IMR-90 (cell line): ENCODE results near the gene ZNF827. TPM values are rescaled to one million over a fixed set of nuclear protein-coding genes. Genes with fewer than 3 reads are reported as not detected.

ENCODE experiments used
- ATAC-seq: fragments of 200-7000 bp; cut with Tn5 transposase; 2 replicates; pipeline ENCODE4 v1.9.1; 2020; ENCODE audit warnings: low read depth, mild to moderate bottlenecking, moderate library complexity
- BruUV-seq: library from RNA; stranded (reverse); fragments of 400-500 nt; replicated peaks from 2 replicates; lab custom pipeline; 2021; lab: Mats Ljungman, UMichigan
- CTCF ChIA-PET: fragments of 300-600 bp; formaldehyde crosslinking; extraction: SDS; loops from one replicate; lab custom pipeline; 2021; ENCODE audit warnings: antibody characterized with exemption; lab: Yijun Ruan, JAX
- POLR2A ChIA-PET: fragments of 300-600 bp; sonication (Branson Sonifier 250); formaldehyde crosslinking; loops from one replicate; lab custom pipeline; 2022; ENCODE audit warnings: antibody characterized with exemption; ENCODE audit not compliant: unreplicated experiment; lab: Charles Lee
- DNase-seq: peaks from one replicate; pipeline ENCODE4 v3.0.0; 2013
- H2AFZ ChIP-seq: replicated peaks from 2 replicates; pipeline ENCODE3; 2013; ENCODE audit warnings: low read length, mild to moderate bottlenecking; ENCODE audit not compliant: poor library complexity
- H2AK5ac ChIP-seq: 2 replicates; pipeline ENCODE4 v1.6.1; 2013; ENCODE audit warnings: low read depth, low read length, inconsistent platforms
- H2AK9ac ChIP-seq: replicated peaks from 2 replicates; pipeline ENCODE3; 2013; ENCODE audit warnings: mild to moderate bottlenecking, low read depth, low read length, moderate library complexity; ENCODE audit not compliant: poor library complexity
- H2BK120ac ChIP-seq: 2 replicates; pipeline ENCODE4 v1.6.1; 2013; ENCODE audit warnings: low read depth, low read length, inconsistent platforms
- H2BK15ac ChIP-seq: 3 replicates; pipeline ENCODE4 v1.6.1; 2013; ENCODE audit warnings: low read depth, low read length, inconsistent platforms
- H2BK20ac ChIP-seq: 2 replicates; pipeline ENCODE4 v1.6.1; 2013; ENCODE audit warnings: low read depth, mild to moderate bottlenecking, inconsistent platforms, low read length, moderate library complexity
- H2BK5ac ChIP-seq: 2 replicates; pipeline ENCODE4 v1.6.1; 2013; ENCODE audit warnings: mild to moderate bottlenecking, low read depth, low read length, inconsistent platforms; ENCODE audit not compliant: poor library complexity, severe bottlenecking
- H3K14ac ChIP-seq: replicated peaks from 2 replicates; pipeline ENCODE4 v1.6.1; 2013; ENCODE audit warnings: low read depth, low read length, inconsistent platforms
- H3K18ac ChIP-seq: 2 replicates; pipeline ENCODE4 v1.6.1; 2013; ENCODE audit warnings: low read depth, low read length, control low read depth
- H3K23ac ChIP-seq: 2 replicates; pipeline ENCODE4 v1.6.1; 2013; ENCODE audit warnings: low read depth, low read length, inconsistent platforms
- H3K27ac ChIP-seq: 2 replicates; pipeline ENCODE4 v1.5.1; 2013; ENCODE audit warnings: mild to moderate bottlenecking, control low read depth, low read length; ENCODE audit not compliant: insufficient read depth
- H3K27me3 ChIP-seq: 2 replicates; pipeline ENCODE4 v1.6.1; 2013; ENCODE audit warnings: low read length; ENCODE audit not compliant: control insufficient read depth, insufficient read depth
- H3K36me3 ChIP-seq: 2 replicates; pipeline ENCODE4 v1.6.1; 2013; ENCODE audit warnings: low read length, mixed read lengths; ENCODE audit not compliant: control insufficient read depth, insufficient read depth
- H3K4ac ChIP-seq: 2 replicates; pipeline ENCODE4 v1.6.1; 2013; ENCODE audit warnings: low read depth, low read length, inconsistent platforms
- H3K4me1 ChIP-seq: 2 replicates; pipeline ENCODE4 v1.6.1; 2013; ENCODE audit warnings: low read length, mixed read lengths; ENCODE audit not compliant: control insufficient read depth, insufficient read depth
- H3K4me2 ChIP-seq: 2 replicates; pipeline ENCODE4 v1.6.1; 2013; ENCODE audit warnings: low read depth, mild to moderate bottlenecking, control low read depth, low read length, moderate library complexity
- H3K4me3 ChIP-seq: 2 replicates; pipeline ENCODE4 v1.5.1; 2013; ENCODE audit warnings: low read depth, mild to moderate bottlenecking, control low read depth, low read length, moderate library complexity; ENCODE audit not compliant: insufficient read depth
- H3K56ac ChIP-seq: 2 replicates; pipeline ENCODE4 v1.6.1; 2013; ENCODE audit warnings: low read length, inconsistent platforms; ENCODE audit not compliant: insufficient read depth; ENCODE audit errors: extremely low read depth
- H3K79me1 ChIP-seq, 2 experiments: 2 replicates each; pipeline ENCODE4 v1.6.1; 2013; ENCODE audit warnings: low read length in 2 of 2, inconsistent platforms in 1 of 2, low read depth in 1 of 2
- H3K9ac ChIP-seq: 2 replicates; pipeline ENCODE4 v1.6.1; 2013; ENCODE audit warnings: low read depth, low read length, control low read depth
- H3K9me1 ChIP-seq: 2 replicates; pipeline ENCODE4 v1.6.1; 2013; ENCODE audit warnings: low read length, inconsistent platforms; ENCODE audit not compliant: insufficient read depth
- H3K9me3 ChIP-seq: 2 replicates; pipeline ENCODE4 v1.6.1; 2013; ENCODE audit warnings: low read length; ENCODE audit not compliant: control insufficient read depth, insufficient read depth
- H4K20me1 ChIP-seq: 2 replicates; pipeline ENCODE4 v1.6.1; 2013; ENCODE audit warnings: low read length, inconsistent platforms; ENCODE audit not compliant: insufficient read depth
- H4K5ac ChIP-seq: 2 replicates; pipeline ENCODE4 v1.6.1; 2013; ENCODE audit warnings: mild to moderate bottlenecking, low read depth, low read length, control low read depth
- H4K8ac ChIP-seq, 2 experiments: 2 replicates each; pipeline ENCODE4 v1.6.1; 2013; ENCODE audit warnings: low read depth in 2 of 2, low read length in 2 of 2, control low read depth in 1 of 2, inconsistent platforms in 1 of 2
- H4K91ac ChIP-seq: 2 replicates; pipeline ENCODE4 v1.6.1; 2013; ENCODE audit warnings: low read depth, low read length, inconsistent platforms; ENCODE audit not compliant: insufficient read depth
- BHLHE40 ChIP-seq: fragments of 150-350 bp; IDR thresholded peaks from 2 replicates; pipeline ENCODE4 v1.6.1; 2016; ENCODE audit warnings: mild to moderate bottlenecking, low read depth, low read length
- CEBPB ChIP-seq: IDR thresholded peaks from 2 replicates; pipeline ENCODE4 v1.6.1; 2012; ENCODE audit warnings: low read depth, low read length, improper control_type of control experiment
- CHD1 ChIP-seq: IDR thresholded peaks from 2 replicates; pipeline ENCODE4 v1.6.1; 2012; ENCODE audit warnings: low read depth, low read length, improper control_type of control experiment
- FOS ChIP-seq: fragments of 150-350 bp; IDR thresholded peaks from 2 replicates; pipeline ENCODE4 v1.6.1; 2016; ENCODE audit warnings: low read depth, low read length
- MAFK ChIP-seq: IDR thresholded peaks from 2 replicates; pipeline ENCODE4 v1.6.1; 2012; ENCODE audit warnings: low read depth, low read length, improper control_type of control experiment
- MAZ ChIP-seq: IDR thresholded peaks from 2 replicates; pipeline ENCODE4 v1.6.1; 2012; ENCODE audit warnings: low read depth, mild to moderate bottlenecking, low read length, improper control_type of control experiment, moderate library complexity, borderline replicate concordance
- MXI1 ChIP-seq: IDR thresholded peaks from 2 replicates; pipeline ENCODE4 v1.6.1; 2012; ENCODE audit warnings: low read depth, mild to moderate bottlenecking, low read length, moderate library complexity, borderline replicate concordance
- NFE2L2 ChIP-seq: fragments of 150-350 bp; IDR thresholded peaks from 2 replicates; pipeline ENCODE4 v1.6.1; 2016; ENCODE audit warnings: low read depth, mild to moderate bottlenecking, low read length
- POLR2A ChIP-seq: IDR thresholded peaks from 2 replicates; pipeline ENCODE4 v1.6.1; 2012; ENCODE audit warnings: mild to moderate bottlenecking, low read depth, low read length
- RAD21 ChIP-seq: IDR thresholded peaks from 2 replicates; pipeline ENCODE4 v1.6.1; 2012; ENCODE audit warnings: low read length, improper control_type of control experiment
- RCOR1 ChIP-seq: IDR thresholded peaks from 2 replicates; pipeline ENCODE4 v1.6.1; 2012; ENCODE audit warnings: mild to moderate bottlenecking, low read length, improper control_type of control experiment; ENCODE audit not compliant: insufficient replicate concordance
- RFX5 ChIP-seq: IDR thresholded peaks from 2 replicates; pipeline ENCODE4 v1.8.0; 2012; ENCODE audit warnings: low read depth, mild to moderate bottlenecking, low read length, moderate library complexity
- SMC3 ChIP-seq: fragments of 150-350 bp; IDR thresholded peaks from 2 replicates; pipeline ENCODE4 v1.6.1; 2016; ENCODE audit warnings: low read depth, mild to moderate bottlenecking, antibody characterized with exemption, low read length, moderate library complexity
- WGBS, 2 experiments: methylation state at CpG; one replicate each; pipeline versions ENCODE4 v1.1.5 to v1.1.7; 2013; ENCODE audit warnings: missing lambda C conversion rate in 2 of 2; ENCODE audit not compliant: insufficient read length in 1 of 2; ENCODE audit errors: extremely low coverage in 2 of 2; 5-methylcytosine and 5-hydroxymethylcytosine counted together
- dilution Hi-C: fragments of 300-500 bp; cut with HindIII; formaldehyde crosslinking; loops from one replicate; pipeline ENCODE4 v1.14.3; 2018; ENCODE audit warnings: low sequenced_read_pairs; ENCODE audit not compliant: unreplicated experiment
- in situ Hi-C: fragments of 300-500 bp; cut with MboI; formaldehyde crosslinking; loops from 3 replicates; pipeline ENCODE4 v1.14.3; 2019; ENCODE audit warnings: low sequenced_read_pairs, inconsistent platforms, mixed read lengths
- intact Hi-C: fragments of 100-400 bp; cut with micrococcal nuclease; formaldehyde crosslinking; loops from 2 replicates; pipeline ENCODE4 v1.10.0; 2022
- polyA plus RNA-seq, 3 experiments: library from polyadenylated mRNA; depleted of rRNA; stranded (reverse); fragments of >200 nt; gene quantifications; 2 replicates each; pipeline ENCODE4 v1.2.3, GENCODE V29; 2012; ENCODE audit warnings: low replicate concordance in 1 of 3
- total RNA-seq: library from RNA; depleted of rRNA; stranded (reverse); fragments of >200 nt; gene quantifications from 2 replicates; pipeline ENCODE4 v1.2.3, GENCODE V29; 2012
- TF ChIP-seq, protein P1 (sequence below): fragments of 150-350 bp; IDR thresholded peaks from 2 replicates; pipeline ENCODE4 v1.6.1; 2016; ENCODE audit warnings: low read depth, mild to moderate bottlenecking, low read length, moderate library complexity, borderline replicate concordance
- TF ChIP-seq, protein P2 (sequence below): conservative IDR thresholded peaks from 2 replicates; pipeline ENCODE4 v1.5.1; 2012; ENCODE audit warnings: mild to moderate bottlenecking, low read depth, low read length, improper control_type of control experiment
- TF ChIP-seq, protein P3 (sequence below): fragments of 150-350 bp; IDR thresholded peaks from 2 replicates; pipeline ENCODE4 v1.6.1; 2017; ENCODE audit warnings: mild to moderate bottlenecking, antibody characterized with exemption, low read length, low read depth

The ZNF827 gene
- total and polyA plus RNA-seq, 2 of the 4 experiments (the other 2 are of a cell fraction) = 6.6 to 31.7 TPM

DNA sequence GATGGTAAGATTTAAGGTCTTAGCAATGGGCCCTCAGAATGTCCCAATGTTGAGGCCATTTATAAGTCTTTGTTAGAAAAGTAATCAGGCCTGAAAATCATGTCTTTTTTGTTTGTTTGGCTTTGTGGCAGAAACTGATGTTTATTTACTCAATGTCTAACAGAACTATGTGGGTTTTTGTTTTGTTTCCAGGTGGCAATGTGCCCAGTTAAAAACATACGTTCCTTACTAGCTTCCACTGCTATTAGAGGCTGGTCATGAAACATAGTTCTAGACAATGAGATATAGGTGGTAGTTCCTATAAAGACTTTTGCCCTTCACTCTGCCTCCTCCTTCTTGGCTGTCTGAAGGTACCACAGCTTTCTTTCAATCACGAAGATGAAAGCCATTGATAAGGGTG lies 149.9 kb downstream of the ZNF827 start:
- no CpG with 5 or more reads among the region's 2 CpGs for WGBS, 2 experiments
- Histone ChIP-seq H3K18ac (no peak overlapping the region; the same call in 1 of the 2 replicates), H3K14ac (no peak overlapping the region), H2AK5ac (no peak overlapping the region), H3K79me1 (peaks cover 0 to 3% of the 10 kb centered on the region in 2 experiments; a peak in 1 of 4 replicates), H3K27me3 (no peaks in the 10 kb centered on the region), H3K4ac (no peak overlapping the region), H3K4me3 (no peak overlapping the region), H3K4me2 (no peak overlapping the region), H3K36me3 (peaks cover 1% of the 10 kb centered on the region; the same call in 1 of the 2 replicates), H2BK20ac (no peak overlapping the region), H4K91ac (no peak overlapping the region), H2BK15ac (no peak overlapping the region), H3K56ac (no peak overlapping the region), H3K27ac (no peak overlapping the region), H3K23ac (no peak overlapping the region), H2BK120ac (no peak overlapping the region), H3K4me1 (peaks cover 3% of the 10 kb centered on the region; the same call in 1 of the 2 replicates), H3K9me1 (no peaks in the 10 kb centered on the region), H4K5ac (no peak overlapping the region), H2AK9ac (no peak overlapping the region), H2AFZ (no peak overlapping the region), H3K9me3 (no peaks in the 10 kb centered on the region; the same call in 1 of the 2 replicates), H4K20me1 (no peaks in the 10 kb centered on the region), H2BK5ac (no peak overlapping the region), H3K9ac (no peak overlapping the region), H4K8ac (no peak overlapping the region)
- BruUV-seq = no TSS peak
- dilution Hi-C loops (no loop called here), intact Hi-C loops (loop anchor here (5.0 kb wide), 1 partner anchor 36 kb away; no protein-coding TSS in a partner anchor), in situ Hi-C loops (no loop called here)
- ATAC-seq (no peak), DNase-seq (no peak)
- no peak for TF ChIP-seq MAFK
- TF ChIP-seq CHD1 = no peak
- TF ChIP-seq FOS = no peak
- TF ChIP-seq, protein P1, sequence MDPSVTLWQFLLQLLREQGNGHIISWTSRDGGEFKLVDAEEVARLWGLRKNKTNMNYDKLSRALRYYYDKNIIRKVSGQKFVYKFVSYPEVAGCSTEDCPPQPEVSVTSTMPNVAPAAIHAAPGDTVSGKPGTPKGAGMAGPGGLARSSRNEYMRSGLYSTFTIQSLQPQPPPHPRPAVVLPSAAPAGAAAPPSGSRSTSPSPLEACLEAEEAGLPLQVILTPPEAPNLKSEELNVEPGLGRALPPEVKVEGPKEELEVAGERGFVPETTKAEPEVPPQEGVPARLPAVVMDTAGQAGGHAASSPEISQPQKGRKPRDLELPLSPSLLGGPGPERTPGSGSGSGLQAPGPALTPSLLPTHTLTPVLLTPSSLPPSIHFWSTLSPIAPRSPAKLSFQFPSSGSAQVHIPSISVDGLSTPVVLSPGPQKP = no peak
- TF ChIP-seq MXI1 = no peak
- TF ChIP-seq RAD21 = no peak
- no peak for TF ChIP-seq MAZ
- TF ChIP-seq RFX5 = no peak
- no peak for TF ChIP-seq CEBPB
- TF ChIP-seq BHLHE40 = no peak
- no peak for TF ChIP-seq NFE2L2
- TF ChIP-seq, protein P2, sequence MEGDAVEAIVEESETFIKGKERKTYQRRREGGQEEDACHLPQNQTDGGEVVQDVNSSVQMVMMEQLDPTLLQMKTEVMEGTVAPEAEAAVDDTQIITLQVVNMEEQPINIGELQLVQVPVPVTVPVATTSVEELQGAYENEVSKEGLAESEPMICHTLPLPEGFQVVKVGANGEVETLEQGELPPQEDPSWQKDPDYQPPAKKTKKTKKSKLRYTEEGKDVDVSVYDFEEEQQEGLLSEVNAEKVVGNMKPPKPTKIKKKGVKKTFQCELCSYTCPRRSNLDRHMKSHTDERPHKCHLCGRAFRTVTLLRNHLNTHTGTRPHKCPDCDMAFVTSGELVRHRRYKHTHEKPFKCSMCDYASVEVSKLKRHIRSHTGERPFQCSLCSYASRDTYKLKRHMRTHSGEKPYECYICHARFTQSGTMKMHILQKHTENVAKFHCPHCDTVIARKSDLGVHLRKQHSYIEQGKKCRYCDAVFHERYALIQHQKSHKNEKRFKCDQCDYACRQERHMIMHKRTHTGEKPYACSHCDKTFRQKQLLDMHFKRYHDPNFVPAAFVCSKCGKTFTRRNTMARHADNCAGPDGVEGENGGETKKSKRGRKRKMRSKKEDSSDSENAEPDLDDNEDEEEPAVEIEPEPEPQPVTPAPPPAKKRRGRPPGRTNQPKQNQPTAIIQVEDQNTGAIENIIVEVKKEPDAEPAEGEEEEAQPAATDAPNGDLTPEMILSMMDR = no peak
- TF ChIP-seq RCOR1 = no peak
- TF ChIP-seq POLR2A = no peak
- TF ChIP-seq, protein P3, sequence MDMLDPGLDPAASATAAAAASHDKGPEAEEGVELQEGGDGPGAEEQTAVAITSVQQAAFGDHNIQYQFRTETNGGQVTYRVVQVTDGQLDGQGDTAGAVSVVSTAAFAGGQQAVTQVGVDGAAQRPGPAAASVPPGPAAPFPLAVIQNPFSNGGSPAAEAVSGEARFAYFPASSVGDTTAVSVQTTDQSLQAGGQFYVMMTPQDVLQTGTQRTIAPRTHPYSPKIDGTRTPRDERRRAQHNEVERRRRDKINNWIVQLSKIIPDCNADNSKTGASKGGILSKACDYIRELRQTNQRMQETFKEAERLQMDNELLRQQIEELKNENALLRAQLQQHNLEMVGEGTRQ = no peak
- TF ChIP-seq SMC3 = no peak
- ChIA-PET CTCF (interaction anchor here (0.5 to 0.7 kb wide), 2 partner anchors 80 to 430 kb away, joined by 3 read pairs; no protein-coding TSS in a partner anchor), POLR2A (no interaction called here)
